PC-9 (cell line): ENCODE measurements around the gene GJC2.

Experiments used
- EZH2 ChIP-seq: fragments of 200-600 bp; sonication (generic); IDR thresholded peaks from 2 replicates; pipeline ENCODE4 v1.8.0; 2017; ENCODE audit warnings: antibody characterized with exemption, low read depth
- TF ChIP-seq, protein P1 (sequence below): fragments of 200-600 bp; sonication (generic); conservative IDR thresholded peaks from 2 replicates; pipeline ENCODE4 v1.6.1; 2017; ENCODE audit warnings: mixed run types, antibody characterized with exemption, mild to moderate bottlenecking, moderate library complexity

DNA sequence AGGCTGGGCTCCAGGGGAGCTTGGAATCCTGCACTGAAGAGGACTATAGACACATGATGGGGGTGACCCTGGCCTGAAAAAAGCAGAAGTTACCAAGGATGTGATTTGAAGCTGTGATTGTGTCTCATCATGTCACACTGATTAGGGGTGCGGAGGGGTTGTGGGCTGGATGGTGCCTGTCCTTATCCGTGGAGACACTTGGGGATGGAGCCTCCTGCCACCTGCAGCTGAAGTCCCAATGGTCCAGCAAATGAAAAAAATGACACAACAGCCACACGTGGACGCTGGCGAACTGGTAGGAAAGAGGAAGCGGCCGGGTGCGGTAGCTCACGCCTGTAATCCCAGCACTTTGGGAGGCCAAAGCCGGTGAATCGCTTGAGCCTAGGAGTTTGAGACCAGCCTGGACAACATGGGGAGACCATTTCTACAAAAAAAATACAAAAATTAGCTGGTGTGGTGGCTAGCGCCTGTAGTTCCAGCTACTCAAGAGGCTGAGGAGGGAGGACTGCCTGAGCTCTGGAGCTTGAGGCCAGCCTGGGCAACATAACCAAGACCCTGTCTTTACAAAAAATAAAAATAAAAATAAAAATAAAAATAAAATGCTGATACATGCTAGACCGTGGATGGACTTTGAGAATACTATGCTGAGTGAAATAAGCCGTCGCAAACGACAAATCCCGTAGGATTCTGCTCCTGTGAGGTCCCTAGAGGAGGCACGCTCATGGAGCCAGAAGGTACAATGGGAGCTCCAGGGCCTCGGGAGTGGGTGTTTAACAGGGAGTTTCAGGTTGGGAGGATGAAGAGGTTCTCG is 15.0 kb downstream of the GJC2 start:
- TF ChIP-seq, protein P1, sequence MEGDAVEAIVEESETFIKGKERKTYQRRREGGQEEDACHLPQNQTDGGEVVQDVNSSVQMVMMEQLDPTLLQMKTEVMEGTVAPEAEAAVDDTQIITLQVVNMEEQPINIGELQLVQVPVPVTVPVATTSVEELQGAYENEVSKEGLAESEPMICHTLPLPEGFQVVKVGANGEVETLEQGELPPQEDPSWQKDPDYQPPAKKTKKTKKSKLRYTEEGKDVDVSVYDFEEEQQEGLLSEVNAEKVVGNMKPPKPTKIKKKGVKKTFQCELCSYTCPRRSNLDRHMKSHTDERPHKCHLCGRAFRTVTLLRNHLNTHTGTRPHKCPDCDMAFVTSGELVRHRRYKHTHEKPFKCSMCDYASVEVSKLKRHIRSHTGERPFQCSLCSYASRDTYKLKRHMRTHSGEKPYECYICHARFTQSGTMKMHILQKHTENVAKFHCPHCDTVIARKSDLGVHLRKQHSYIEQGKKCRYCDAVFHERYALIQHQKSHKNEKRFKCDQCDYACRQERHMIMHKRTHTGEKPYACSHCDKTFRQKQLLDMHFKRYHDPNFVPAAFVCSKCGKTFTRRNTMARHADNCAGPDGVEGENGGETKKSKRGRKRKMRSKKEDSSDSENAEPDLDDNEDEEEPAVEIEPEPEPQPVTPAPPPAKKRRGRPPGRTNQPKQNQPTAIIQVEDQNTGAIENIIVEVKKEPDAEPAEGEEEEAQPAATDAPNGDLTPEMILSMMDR = no peak
- TF ChIP-seq EZH2 = no peak
